Skin epidermis (tissue), 12 donors: ENCODE measurements around the gene KLHL33.

Experiments
- H3K27ac ChIP-seq, 21 experiments: fragments of 200-600 bp; sonication (generic) in 11 of 21; one replicate each; pipeline ENCODE4 v1.5.0; 2020; ENCODE audit warnings: mild to moderate bottlenecking in 3 of 21, inconsistent platforms in 2 of 21, moderate library complexity in 2 of 21
- H3K4me3 ChIP-seq, 7 experiments: fragments of 200-600 bp; sonication (generic) in 2 of 7; one replicate each; pipeline ENCODE4 v1.5.0; 2020; ENCODE audit warnings: inconsistent platforms in 2 of 7, mild to moderate bottlenecking in 2 of 7, moderate library complexity in 1 of 7

Gene KLHL33

GRCh38 chr14:20383636-20384035 is 52.3 kb downstream of the KLHL33 start:
- no peak overlapping the region for H3K27ac ChIP-seq
- H3K4me3 ChIP-seq: no peak overlapping the region

GRCh38 chr14:20383032-20383431 is 52.9 kb downstream of the KLHL33 start:
- H3K27ac ChIP-seq: no peak overlapping the region
- no peak overlapping the region for H3K4me3 ChIP-seq

- no peak overlapping the region for H3K4me3 ChIP-seq
- H3K27ac ChIP-seq: no peak overlapping the region
These were observed 53.4 kb downstream of the KLHL33 start for GRCh38 chr14:20382526-20382925.

- no peak overlapping the region for H3K27ac ChIP-seq
These were observed 54.6 kb downstream of the KLHL33 start for GRCh38 chr14:20381341-20381740.

GRCh38 chr14:20380681-20381080 is 55.3 kb downstream of the KLHL33 start:
- no peak overlapping the region for H3K27ac ChIP-seq
- no peak overlapping the region for H3K4me3 ChIP-seq

More at GRCh38 chr14:20381341-20381740, 54.6 kb downstream of the KLHL33 start:
- no peak overlapping the region for H3K4me3 ChIP-seq

GRCh38 chr14:20379743-20380142 is 56.2 kb downstream of the KLHL33 start:
- Histone ChIP-seq H3K4me3 (no peak overlapping the region), H3K27ac (no peak overlapping the region)

- Histone ChIP-seq H3K27ac (no peak overlapping the region), H3K4me3 (no peak overlapping the region)
These were observed 58.8 kb downstream of the KLHL33 start for GRCh38 chr14:20377171-20377570.

GRCh38 chr14:20376071-20376588 is 59.8 kb downstream of the KLHL33 start:
- no peak overlapping the region for H3K27ac ChIP-seq
- no peak overlapping the region for H3K4me3 ChIP-seq
